HFF-Myc (cell line): ENCODE measurements around the gene SSBP3.

ENCODE experiments used
- DNase-seq: peaks from one replicate; pipeline ENCODE4 v3.0.0-alpha.2; 2011; ENCODE audit warnings: low read depth; ENCODE audit errors: extremely low read depth
- H3K4me3 ChIP-seq: replicated peaks from 2 replicates; pipeline ENCODE4 v1.5.1; 2011; ENCODE audit warnings: low read depth, mild to moderate bottlenecking, control low read depth, low read length
- TF ChIP-seq, protein P1 (sequence below): IDR thresholded peaks from 2 replicates; pipeline ENCODE4 v1.5.1; 2012; ENCODE audit warnings: mild to moderate bottlenecking, low read depth, low read length, control low read depth; ENCODE audit errors: missing control alignments

Gene SSBP3

DNA sequence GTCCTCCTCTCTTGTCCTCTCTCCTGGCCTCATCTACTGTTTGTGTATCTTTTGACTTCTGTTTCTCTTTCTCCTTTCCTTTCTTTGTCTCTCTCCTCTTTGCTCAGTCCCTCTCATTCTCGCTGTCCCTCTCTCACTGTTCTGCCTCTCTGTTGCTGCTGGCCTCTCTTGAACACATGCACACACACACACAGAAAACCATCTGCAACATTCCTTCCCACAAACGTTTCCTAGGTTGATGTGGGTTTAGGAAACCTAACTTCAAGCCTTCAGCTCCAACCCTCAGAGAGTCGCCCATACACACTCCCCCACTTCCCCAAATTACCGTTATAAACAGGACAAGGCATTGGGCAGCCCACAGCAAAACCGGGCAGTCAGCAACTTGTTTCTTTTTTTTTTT, 10.9 kb upstream of the SSBP3 start:
- DNase-seq = no peak
- no peak overlapping the region for H3K4me3 ChIP-seq
- TF ChIP-seq, protein P1, sequence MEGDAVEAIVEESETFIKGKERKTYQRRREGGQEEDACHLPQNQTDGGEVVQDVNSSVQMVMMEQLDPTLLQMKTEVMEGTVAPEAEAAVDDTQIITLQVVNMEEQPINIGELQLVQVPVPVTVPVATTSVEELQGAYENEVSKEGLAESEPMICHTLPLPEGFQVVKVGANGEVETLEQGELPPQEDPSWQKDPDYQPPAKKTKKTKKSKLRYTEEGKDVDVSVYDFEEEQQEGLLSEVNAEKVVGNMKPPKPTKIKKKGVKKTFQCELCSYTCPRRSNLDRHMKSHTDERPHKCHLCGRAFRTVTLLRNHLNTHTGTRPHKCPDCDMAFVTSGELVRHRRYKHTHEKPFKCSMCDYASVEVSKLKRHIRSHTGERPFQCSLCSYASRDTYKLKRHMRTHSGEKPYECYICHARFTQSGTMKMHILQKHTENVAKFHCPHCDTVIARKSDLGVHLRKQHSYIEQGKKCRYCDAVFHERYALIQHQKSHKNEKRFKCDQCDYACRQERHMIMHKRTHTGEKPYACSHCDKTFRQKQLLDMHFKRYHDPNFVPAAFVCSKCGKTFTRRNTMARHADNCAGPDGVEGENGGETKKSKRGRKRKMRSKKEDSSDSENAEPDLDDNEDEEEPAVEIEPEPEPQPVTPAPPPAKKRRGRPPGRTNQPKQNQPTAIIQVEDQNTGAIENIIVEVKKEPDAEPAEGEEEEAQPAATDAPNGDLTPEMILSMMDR = no peak

DNA sequence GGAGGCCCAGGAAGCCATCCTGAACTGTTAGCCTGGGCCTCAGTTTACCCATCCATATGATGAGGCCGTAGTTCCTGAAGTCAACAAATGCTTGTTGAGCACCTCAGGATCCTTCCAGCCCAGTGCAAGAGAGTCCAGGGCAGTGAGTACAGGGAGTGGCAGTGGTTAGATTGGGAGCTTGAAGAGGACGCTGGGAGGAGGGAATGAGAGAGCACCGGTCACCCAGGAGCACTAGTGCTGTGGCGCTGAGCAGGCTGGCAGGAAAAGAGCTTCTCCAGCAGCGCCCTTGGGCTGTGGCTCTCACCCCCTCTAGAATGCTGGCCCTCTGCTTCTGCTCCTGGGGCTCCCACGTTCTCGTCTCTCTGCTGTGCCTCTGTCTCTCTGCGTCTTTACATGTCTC, 10.2 kb upstream of the SSBP3 start:
- no peak for DNase-seq
- TF ChIP-seq, protein P1 = no peak
- H3K4me3 ChIP-seq = no peak overlapping the region

DNA sequence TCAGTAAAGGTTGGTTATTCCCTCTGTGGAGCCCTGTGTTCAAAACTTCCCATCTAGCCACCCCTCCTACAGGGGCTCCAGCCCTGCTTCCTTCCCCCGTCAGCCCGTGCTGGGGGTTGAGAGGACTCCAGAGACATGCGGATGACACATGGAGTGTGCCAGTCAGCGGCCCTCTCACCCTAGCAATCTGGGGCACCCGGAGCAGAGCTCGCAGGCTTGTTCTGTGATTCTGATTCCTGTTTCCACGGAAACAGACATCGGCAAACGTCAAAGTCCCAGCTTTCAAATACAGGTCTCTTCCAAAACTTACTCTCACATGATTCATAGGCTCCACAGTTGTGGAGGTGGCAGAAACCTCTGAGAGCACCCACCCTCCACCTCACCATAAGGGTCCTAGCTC, 9.8 kb upstream of the SSBP3 start:
- DNase-seq = no peak
- no peak overlapping the region for H3K4me3 ChIP-seq
- TF ChIP-seq, protein P1 = no peak

GRCh38 chr1:54415533-54415932, 9.3 kb upstream of the SSBP3 start:
- TF ChIP-seq, protein P1 = no peak

GRCh38 chr1:54413732-54414131, 7.5 kb upstream of the SSBP3 start:
- TF ChIP-seq, protein P1 = no peak
- no peak for DNase-seq
- H3K4me3 ChIP-seq = no peak overlapping the region

More at GRCh38 chr1:54415533-54415932, 9.3 kb upstream of the SSBP3 start:
- DNase-seq = no peak
- H3K4me3 ChIP-seq = no peak overlapping the region

- DNase-seq = peak; percentile 55
- TF ChIP-seq, protein P1 = no peak
- H3K4me3 ChIP-seq = 0 out of 2 replicates have a peak overlapping the region, but pooled peaks have one; percentile 7
Measured at GRCh38 chr1:54413295-54413694, 7.1 kb upstream of the SSBP3 start.

DNA sequence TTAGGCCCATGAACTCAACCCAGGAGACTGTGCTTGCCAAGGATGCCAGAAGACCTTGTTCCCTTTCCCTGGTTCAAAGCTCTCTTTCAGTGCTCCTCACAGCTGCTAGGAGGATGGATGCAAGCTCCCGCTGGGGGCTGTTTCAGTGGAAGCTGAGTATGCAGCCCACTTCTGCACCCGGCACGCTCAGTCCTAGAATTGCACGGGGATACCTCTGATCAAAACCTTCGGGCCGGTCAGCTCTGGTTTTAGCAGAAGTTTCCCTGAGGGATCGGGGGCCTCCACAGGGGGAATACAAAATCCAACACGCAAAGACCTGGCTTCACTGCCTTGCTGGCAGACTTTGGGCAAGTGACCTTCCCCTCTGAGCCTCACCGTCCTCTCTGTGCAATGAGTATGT, 4.2 kb upstream of the SSBP3 start:
- no peak for DNase-seq
- H3K4me3 ChIP-seq = no peak overlapping the region
- TF ChIP-seq, protein P1 = no peak
